Glutamatergic neuron (in vitro differentiated cells): ENCODE results near the gene NCAM1. TPM values are rescaled to one million over a fixed set of nuclear protein-coding genes. Genes with fewer than 3 reads are reported as not detected.

ENCODE experiments used
- DNase-seq: peaks from one replicate; pipeline ENCODE4 v3.0.0; 2022
- H3K27ac Mint-ChIP-seq: one replicate; pipeline ENCODE4 v1.8.0; 2020; ENCODE audit warnings: mild to moderate bottlenecking, mixed read lengths, inconsistent platforms; ENCODE audit not compliant: unreplicated experiment
- H3K27me3 Mint-ChIP-seq: one replicate; pipeline ENCODE4 v1.8.0; 2020; ENCODE audit warnings: mild to moderate bottlenecking, moderate library complexity, mixed read lengths, inconsistent platforms; ENCODE audit not compliant: unreplicated experiment
- H3K36me3 Mint-ChIP-seq: one replicate; pipeline ENCODE4 v1.8.0; 2020; ENCODE audit warnings: mild to moderate bottlenecking, mixed read lengths, inconsistent platforms; ENCODE audit not compliant: unreplicated experiment
- H3K4me1 Mint-ChIP-seq: one replicate; pipeline ENCODE4 v1.8.0; 2020; ENCODE audit warnings: mild to moderate bottlenecking, low read depth, mixed read lengths, inconsistent platforms; ENCODE audit not compliant: unreplicated experiment
- H3K4me3 Mint-ChIP-seq: one replicate; pipeline ENCODE4 v1.8.0; 2020; ENCODE audit warnings: mild to moderate bottlenecking, mixed read lengths, inconsistent platforms; ENCODE audit not compliant: unreplicated experiment
- H3K9me3 Mint-ChIP-seq: one replicate; pipeline ENCODE4 v1.8.0; 2020; ENCODE audit warnings: mild to moderate bottlenecking, moderate library complexity, mixed read lengths, inconsistent platforms; ENCODE audit not compliant: unreplicated experiment
- CTCF ChIP-seq: fragments of 200-600 bp; sonication (generic); IDR thresholded peaks from one replicate; pipeline ENCODE4 v1.5.0; 2021; ENCODE audit not compliant: partially characterized antibody, unreplicated experiment
- total RNA-seq: library from RNA; stranded (reverse); fragmentation: NEBNext Ultra II Directional; extraction: Animal tissue kit (Norgen Biotek cat#: 25700); gene quantifications from one replicate; pipeline ENCODE4 v1.2.1, GENCODE V29; 2021; ENCODE audit not compliant: unreplicated experiment

Gene NCAM1
- total RNA-seq, 1 donor from 2014 or later: 819 TPM

- Mint-ChIP-seq H3K4me3 (no peak overlapping the region), H3K27me3 (peaks cover 11% of the 10 kb centered on the region), H3K4me1 (no peaks in the 10 kb centered on the region), H3K27ac (no peak overlapping the region), H3K36me3 (peaks cover 44% of the 10 kb centered on the region), H3K9me3 (peaks cover 24% of the 10 kb centered on the region)
- no peak for TF ChIP-seq CTCF
- no peak for DNase-seq
These were observed 261.0 kb downstream of the NCAM1 start for GRCh38 chr11:113222241-113222640.

GRCh38 chr11:113234888-113235287 is 273.7 kb downstream of the NCAM1 start:
- Mint-ChIP-seq H3K27me3 (peaks cover 4% of the 10 kb centered on the region), H3K4me1 (no peaks in the 10 kb centered on the region), H3K27ac (no peak overlapping the region), H3K9me3 (peaks cover 22% of the 10 kb centered on the region), H3K36me3 (no peaks in the 10 kb centered on the region), H3K4me3 (no peak overlapping the region)
- no peak for DNase-seq
- TF ChIP-seq CTCF: no peak

GRCh38 chr11:113237261-113237660 is 276.0 kb downstream of the NCAM1 start:
- peaks cover 10% of the 10 kb centered on the region for H3K4me1 Mint-ChIP-seq
- H3K36me3 Mint-ChIP-seq: peaks cover 4% of the 10 kb centered on the region
- TF ChIP-seq CTCF: no peak
- no peak overlapping the region for H3K4me3 Mint-ChIP-seq
- peaks cover 16% of the 10 kb centered on the region for H3K9me3 Mint-ChIP-seq
- no peak for DNase-seq
- no peak overlapping the region for H3K27ac Mint-ChIP-seq
- H3K27me3 Mint-ChIP-seq: peaks cover 4% of the 10 kb centered on the region

- H3K36me3 Mint-ChIP-seq: peaks cover 4% of the 10 kb centered on the region
- no peak for DNase-seq
These were observed 277.5 kb downstream of the NCAM1 start for GRCh38 chr11:113238721-113239120.

GRCh38 chr11:113240389-113240788 is 279.2 kb downstream of the NCAM1 start:
- H3K36me3 Mint-ChIP-seq: peaks cover 4% of the 10 kb centered on the region
- no peak overlapping the region for H3K4me3 Mint-ChIP-seq
- no peak for TF ChIP-seq CTCF
- peak overlapping the region; percentile 31 for H3K27ac Mint-ChIP-seq
- DNase-seq: no peak
- peaks cover 3% of the 10 kb centered on the region for H3K27me3 Mint-ChIP-seq
- peaks cover 7% of the 10 kb centered on the region for H3K9me3 Mint-ChIP-seq
- H3K4me1 Mint-ChIP-seq: peaks cover 14% of the 10 kb centered on the region

More at GRCh38 chr11:113238721-113239120, 277.5 kb downstream of the NCAM1 start:
- H3K27ac Mint-ChIP-seq: no peak overlapping the region
- H3K9me3 Mint-ChIP-seq: peaks cover 8% of the 10 kb centered on the region
- H3K4me3 Mint-ChIP-seq: no peak overlapping the region
- no peak for TF ChIP-seq CTCF
- peaks cover 3% of the 10 kb centered on the region for H3K27me3 Mint-ChIP-seq
- peaks cover 14% of the 10 kb centered on the region for H3K4me1 Mint-ChIP-seq
